Measurements from ENCODE around the gene ICAM2.

- TF ChIP-seq EZH2phosphoT487 (IDR thresholded peaks at IDR 0.05; ENCODE audit: insufficient read depth, low read depth) (no peak), EZH2 (IDR thresholded peaks at IDR 0.05; ENCODE audit: insufficient read depth, poor library complexity, severe bottlenecking) (no peak)
Observed at GRCh38 chr17:63997341-63998048, 22.9 kb downstream of the ICAM2 start.
